ENCODE measurements around the gene MUC5B.
"Not testable (repeated sequence)": the region's sequence is repeated elsewhere in the genome, so short reads cannot be mapped to it uniquely, and the experiment has no call there.

The MUC5B gene

DNA sequence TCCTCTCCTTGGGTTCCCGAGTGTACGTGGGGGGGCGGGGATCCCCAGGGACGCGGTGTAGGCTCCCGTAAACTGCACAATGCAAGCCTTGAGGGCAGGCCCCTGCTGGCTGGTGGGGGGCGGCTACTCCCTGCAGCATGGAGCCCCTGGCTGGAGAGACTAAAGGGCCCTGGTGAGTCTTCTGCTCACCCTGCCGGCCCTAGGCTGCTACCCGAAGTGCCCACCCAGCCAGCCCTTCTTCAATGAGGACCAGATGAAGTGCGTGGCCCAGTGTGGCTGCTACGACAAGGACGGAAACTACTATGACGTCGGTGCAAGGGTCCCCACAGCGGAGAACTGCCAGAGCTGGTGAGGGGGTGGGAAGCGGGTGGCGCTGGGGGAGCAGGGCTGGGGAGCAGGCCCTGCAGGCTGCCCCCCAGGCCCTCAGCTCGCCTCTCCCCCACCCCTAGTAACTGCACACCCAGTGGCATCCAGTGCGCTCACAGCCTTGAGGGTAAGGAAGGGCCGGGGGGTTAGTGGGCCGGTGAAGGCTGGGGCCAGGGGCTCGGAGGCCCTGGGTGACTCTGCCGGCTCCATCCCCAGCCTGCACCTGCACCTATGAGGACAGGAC is 16.8 kb downstream of the MUC5B start:
- Histone ChIP-seq H3K36me3 (ENCODE audit: control insufficient read depth, insufficient read depth, low read length) (no peaks in the 10 kb centered on the region), H3K27ac (ENCODE audit: low read depth, low read length) (no peak overlapping the region), H3K4me3 (ENCODE audit: low read depth, low read length) (no peak overlapping the region), H3K27me3 (ENCODE audit: control insufficient read depth, insufficient read depth, low read length) (no peaks in the 10 kb centered on the region), H3K9me3 (ENCODE audit: control insufficient read depth, insufficient read depth, low read length) (peaks cover 4% of the 10 kb centered on the region; the same call in 1 of the 2 replicates), H3K4me1 (ENCODE audit: control insufficient read depth, insufficient read depth, low read length) (no peaks in the 10 kb centered on the region), H3K9ac (ENCODE audit: low read depth, low read length) (no peak overlapping the region)

DNA sequence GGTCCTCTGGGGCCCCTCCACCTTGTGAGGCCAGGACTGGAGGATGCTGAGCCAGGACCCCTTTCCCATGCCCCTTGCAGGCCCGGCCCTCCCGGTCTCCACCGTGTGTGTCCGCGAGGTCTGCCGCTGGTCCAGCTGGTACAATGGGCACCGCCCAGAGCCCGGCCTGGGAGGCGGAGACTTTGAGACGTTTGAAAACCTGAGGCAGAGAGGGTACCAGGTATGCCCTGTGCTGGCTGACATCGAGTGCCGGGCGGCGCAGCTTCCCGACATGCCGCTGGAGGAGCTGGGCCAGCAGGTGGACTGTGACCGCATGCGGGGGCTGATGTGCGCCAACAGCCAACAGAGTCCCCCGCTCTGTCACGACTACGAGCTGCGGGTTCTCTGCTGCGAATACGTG is 17.9 kb downstream of the MUC5B start:
- no peaks in the 10 kb centered on the region for H3K36me3 ChIP-seq (ENCODE audit: control insufficient read depth, insufficient read depth, low read length)
- no peak overlapping the region for H3K27ac ChIP-seq (ENCODE audit: low read depth, low read length)
- H3K4me3 ChIP-seq (ENCODE audit: low read depth, low read length): no peak overlapping the region
- no peaks in the 10 kb centered on the region for H3K4me1 ChIP-seq (ENCODE audit: control insufficient read depth, insufficient read depth, low read length)
- H3K9me3 ChIP-seq (ENCODE audit: control insufficient read depth, insufficient read depth, low read length): peaks cover 4% of the 10 kb centered on the region; the same call in 1 of the 2 replicates
- H3K27me3 ChIP-seq (ENCODE audit: control insufficient read depth, insufficient read depth, low read length): no peaks in the 10 kb centered on the region
- no peak overlapping the region for H3K9ac ChIP-seq (ENCODE audit: low read depth, low read length)

DNA sequence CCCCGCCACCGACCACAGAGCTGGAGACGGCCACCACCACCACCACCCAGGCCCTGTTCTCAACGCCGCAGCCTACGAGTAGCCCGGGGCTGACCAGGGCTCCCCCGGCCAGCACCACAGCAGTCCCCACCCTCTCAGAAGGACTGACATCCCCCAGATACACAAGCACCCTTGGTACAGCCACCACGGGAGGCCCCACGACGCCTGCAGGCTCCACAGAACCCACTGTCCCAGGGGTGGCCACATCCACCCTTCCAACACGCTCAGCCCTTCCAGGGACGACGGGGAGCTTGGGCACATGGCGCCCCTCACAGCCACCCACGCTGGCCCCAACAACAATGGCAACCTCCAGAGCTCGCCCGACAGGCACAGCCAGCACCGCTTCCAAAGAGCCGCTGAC is 18.8 kb downstream of the MUC5B start:
- Histone ChIP-seq H3K36me3 (ENCODE audit: control insufficient read depth, insufficient read depth, low read length) (no peaks in the 10 kb centered on the region), H3K4me1 (ENCODE audit: control insufficient read depth, insufficient read depth, low read length) (no peaks in the 10 kb centered on the region), H3K9me3 (ENCODE audit: control insufficient read depth, insufficient read depth, low read length) (peaks cover 4% of the 10 kb centered on the region; the same call in 1 of the 2 replicates), H3K4me3 (ENCODE audit: low read depth, low read length) (no peak overlapping the region), H3K27ac (ENCODE audit: low read depth, low read length) (no peak overlapping the region), H3K9ac (ENCODE audit: low read depth, low read length) (no peak overlapping the region), H3K27me3 (ENCODE audit: control insufficient read depth, insufficient read depth, low read length) (no peaks in the 10 kb centered on the region)

DNA sequence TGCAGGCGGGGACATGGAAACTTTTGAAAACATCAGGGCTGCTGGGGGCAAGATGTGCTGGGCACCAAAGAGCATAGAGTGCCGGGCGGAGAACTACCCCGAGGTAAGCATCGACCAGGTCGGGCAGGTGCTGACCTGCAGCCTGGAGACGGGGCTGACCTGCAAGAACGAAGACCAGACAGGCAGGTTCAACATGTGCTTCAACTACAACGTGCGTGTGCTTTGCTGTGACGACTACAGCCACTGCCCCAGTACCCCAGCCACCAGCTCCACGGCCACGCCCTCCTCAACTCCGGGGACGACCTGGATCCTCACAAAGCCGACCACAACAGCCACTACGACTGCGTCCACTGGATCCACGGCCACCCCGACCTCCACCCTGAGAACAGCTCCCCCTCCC is 19.4 kb downstream of the MUC5B start:
- Histone ChIP-seq H3K4me3 (ENCODE audit: low read depth, low read length) (no peak overlapping the region), H3K27me3 (ENCODE audit: control insufficient read depth, insufficient read depth, low read length) (no peaks in the 10 kb centered on the region), H3K9ac (ENCODE audit: low read depth, low read length) (no peak overlapping the region), H3K36me3 (ENCODE audit: control insufficient read depth, insufficient read depth, low read length) (no peaks in the 10 kb centered on the region), H3K9me3 (ENCODE audit: control insufficient read depth, insufficient read depth, low read length) (peaks cover 4% of the 10 kb centered on the region; the same call in 1 of the 2 replicates), H3K4me1 (ENCODE audit: control insufficient read depth, insufficient read depth, low read length) (no peaks in the 10 kb centered on the region), H3K27ac (ENCODE audit: low read depth, low read length) (no peak overlapping the region)

DNA sequence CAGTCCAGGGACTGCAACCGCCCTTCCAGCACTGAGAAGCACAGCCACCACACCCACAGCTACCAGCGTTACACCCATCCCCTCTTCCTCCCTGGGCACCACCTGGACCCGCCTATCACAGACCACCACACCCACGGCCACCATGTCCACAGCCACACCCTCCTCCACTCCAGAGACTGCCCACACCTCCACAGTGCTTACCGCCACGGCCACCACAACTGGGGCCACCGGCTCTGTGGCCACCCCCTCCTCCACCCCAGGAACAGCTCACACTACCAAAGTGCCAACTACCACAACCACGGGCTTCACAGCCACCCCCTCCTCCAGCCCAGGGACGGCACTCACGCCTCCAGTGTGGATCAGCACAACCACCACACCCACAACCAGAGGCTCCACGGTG is 19.9 kb downstream of the MUC5B start:
- not testable (repeated sequence) for H3K27me3 ChIP-seq (ENCODE audit: control insufficient read depth, insufficient read depth, low read length); H3K4me3 ChIP-seq (ENCODE audit: low read depth, low read length); H3K9me3 ChIP-seq (ENCODE audit: control insufficient read depth, insufficient read depth, low read length); H3K27ac ChIP-seq (ENCODE audit: low read depth, low read length); H3K4me1 ChIP-seq (ENCODE audit: control insufficient read depth, insufficient read depth, low read length); H3K9ac ChIP-seq (ENCODE audit: low read depth, low read length); H3K36me3 ChIP-seq (ENCODE audit: control insufficient read depth, insufficient read depth, low read length)

DNA sequence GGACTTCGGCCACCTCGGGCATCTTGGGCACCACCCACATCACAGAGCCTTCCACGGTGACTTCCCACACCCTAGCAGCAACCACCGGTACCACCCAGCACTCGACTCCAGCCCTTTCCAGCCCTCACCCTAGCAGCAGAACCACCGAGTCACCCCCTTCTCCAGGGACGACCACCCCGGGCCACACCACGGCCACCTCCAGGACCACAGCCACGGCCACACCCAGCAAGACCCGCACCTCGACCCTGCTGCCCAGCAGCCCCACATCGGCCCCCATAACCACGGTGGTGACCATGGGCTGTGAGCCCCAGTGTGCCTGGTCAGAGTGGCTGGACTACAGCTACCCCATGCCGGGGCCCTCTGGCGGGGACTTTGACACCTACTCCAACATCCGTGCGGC is 20.7 kb downstream of the MUC5B start:
- not testable (repeated sequence) for H3K4me3 ChIP-seq (ENCODE audit: low read depth, low read length); H3K9me3 ChIP-seq (ENCODE audit: control insufficient read depth, insufficient read depth, low read length); H3K9ac ChIP-seq (ENCODE audit: low read depth, low read length)

DNA sequence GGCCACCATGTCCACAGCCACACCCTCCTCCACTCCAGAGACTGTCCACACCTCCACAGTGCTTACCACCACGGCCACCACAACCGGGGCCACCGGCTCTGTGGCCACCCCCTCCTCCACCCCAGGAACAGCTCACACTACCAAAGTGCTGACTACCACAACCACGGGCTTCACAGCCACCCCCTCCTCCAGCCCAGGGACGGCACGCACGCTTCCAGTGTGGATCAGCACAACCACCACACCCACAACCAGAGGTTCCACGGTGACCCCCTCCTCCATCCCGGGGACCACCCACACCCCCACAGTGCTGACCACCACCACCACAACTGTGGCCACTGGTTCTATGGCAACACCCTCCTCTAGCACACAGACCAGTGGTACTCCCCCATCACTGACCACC is 21.7 kb downstream of the MUC5B start:
- not testable (repeated sequence) for H3K9ac ChIP-seq (ENCODE audit: low read depth, low read length); H3K27me3 ChIP-seq (ENCODE audit: control insufficient read depth, insufficient read depth, low read length); H3K36me3 ChIP-seq (ENCODE audit: control insufficient read depth, insufficient read depth, low read length); H3K4me1 ChIP-seq (ENCODE audit: control insufficient read depth, insufficient read depth, low read length); H3K9me3 ChIP-seq (ENCODE audit: control insufficient read depth, insufficient read depth, low read length); H3K27ac ChIP-seq (ENCODE audit: low read depth, low read length); H3K4me3 ChIP-seq (ENCODE audit: low read depth, low read length)

More for the DNA sequence above, 20.7 kb downstream of the MUC5B start:
- H3K27ac ChIP-seq (ENCODE audit: low read depth, low read length); H3K4me1 ChIP-seq (ENCODE audit: control insufficient read depth, insufficient read depth, low read length); H3K36me3 ChIP-seq (ENCODE audit: control insufficient read depth, insufficient read depth, low read length); H3K27me3 ChIP-seq (ENCODE audit: control insufficient read depth, insufficient read depth, low read length): not testable (repeated sequence)

DNA sequence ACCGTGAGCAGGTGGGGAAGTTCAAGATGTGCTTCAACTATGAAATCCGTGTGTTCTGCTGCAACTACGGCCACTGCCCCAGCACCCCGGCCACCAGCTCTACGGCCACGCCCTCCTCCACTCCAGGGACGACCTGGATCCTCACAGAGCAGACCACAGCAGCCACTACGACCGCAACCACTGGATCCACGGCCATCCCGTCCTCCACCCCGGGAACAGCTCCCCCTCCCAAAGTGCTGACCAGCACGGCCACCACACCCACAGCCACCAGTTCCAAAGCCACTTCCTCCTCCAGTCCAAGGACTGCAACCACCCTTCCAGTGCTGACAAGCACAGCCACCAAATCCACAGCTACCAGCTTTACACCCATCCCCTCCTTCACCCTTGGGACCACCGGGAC is 22.9 kb downstream of the MUC5B start:
- not testable (repeated sequence) for H3K4me1 ChIP-seq (ENCODE audit: control insufficient read depth, insufficient read depth, low read length); H3K27me3 ChIP-seq (ENCODE audit: control insufficient read depth, insufficient read depth, low read length); H3K9ac ChIP-seq (ENCODE audit: low read depth, low read length); H3K9me3 ChIP-seq (ENCODE audit: control insufficient read depth, insufficient read depth, low read length); H3K4me3 ChIP-seq (ENCODE audit: low read depth, low read length); H3K36me3 ChIP-seq (ENCODE audit: control insufficient read depth, insufficient read depth, low read length); H3K27ac ChIP-seq (ENCODE audit: low read depth, low read length)

DNA sequence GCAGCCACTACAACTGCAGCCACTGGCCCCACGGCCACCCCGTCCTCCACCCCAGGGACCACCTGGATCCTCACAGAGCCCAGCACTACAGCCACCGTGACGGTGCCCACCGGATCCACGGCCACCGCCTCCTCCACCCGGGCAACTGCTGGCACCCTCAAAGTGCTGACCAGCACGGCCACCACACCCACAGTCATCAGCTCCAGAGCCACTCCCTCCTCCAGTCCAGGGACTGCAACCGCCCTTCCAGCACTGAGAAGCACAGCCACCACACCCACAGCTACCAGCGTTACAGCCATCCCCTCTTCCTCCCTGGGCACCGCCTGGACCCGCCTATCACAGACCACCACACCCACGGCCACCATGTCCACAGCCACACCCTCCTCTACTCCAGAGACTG is 23.4 kb downstream of the MUC5B start:
- not testable (repeated sequence) for H3K4me3 ChIP-seq (ENCODE audit: low read depth, low read length); H3K36me3 ChIP-seq (ENCODE audit: control insufficient read depth, insufficient read depth, low read length); H3K9me3 ChIP-seq (ENCODE audit: control insufficient read depth, insufficient read depth, low read length); H3K9ac ChIP-seq (ENCODE audit: low read depth, low read length); H3K27ac ChIP-seq (ENCODE audit: low read depth, low read length); H3K4me1 ChIP-seq (ENCODE audit: control insufficient read depth, insufficient read depth, low read length); H3K27me3 ChIP-seq (ENCODE audit: control insufficient read depth, insufficient read depth, low read length)

DNA sequence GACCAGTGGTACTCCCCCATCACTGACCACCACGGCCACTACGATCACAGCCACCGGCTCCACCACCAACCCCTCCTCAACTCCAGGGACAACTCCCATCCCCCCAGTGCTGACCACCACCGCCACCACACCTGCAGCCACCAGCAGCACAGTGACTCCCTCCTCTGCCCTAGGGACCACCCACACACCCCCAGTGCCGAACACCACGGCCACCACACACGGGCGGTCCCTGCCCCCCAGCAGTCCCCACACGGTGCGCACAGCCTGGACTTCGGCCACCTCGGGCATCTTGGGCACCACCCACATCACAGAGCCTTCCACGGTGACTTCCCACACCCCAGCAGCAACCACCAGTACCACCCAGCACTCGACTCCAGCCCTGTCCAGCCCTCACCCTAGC is 24.2 kb downstream of the MUC5B start:
- not testable (repeated sequence) for H3K36me3 ChIP-seq (ENCODE audit: control insufficient read depth, insufficient read depth, low read length); H3K27ac ChIP-seq (ENCODE audit: low read depth, low read length); H3K9ac ChIP-seq (ENCODE audit: low read depth, low read length); H3K4me3 ChIP-seq (ENCODE audit: low read depth, low read length); H3K4me1 ChIP-seq (ENCODE audit: control insufficient read depth, insufficient read depth, low read length); H3K27me3 ChIP-seq (ENCODE audit: control insufficient read depth, insufficient read depth, low read length)
- peaks cover 14% of the 10 kb centered on the region for H3K9me3 ChIP-seq (ENCODE audit: control insufficient read depth, insufficient read depth, low read length)

DNA sequence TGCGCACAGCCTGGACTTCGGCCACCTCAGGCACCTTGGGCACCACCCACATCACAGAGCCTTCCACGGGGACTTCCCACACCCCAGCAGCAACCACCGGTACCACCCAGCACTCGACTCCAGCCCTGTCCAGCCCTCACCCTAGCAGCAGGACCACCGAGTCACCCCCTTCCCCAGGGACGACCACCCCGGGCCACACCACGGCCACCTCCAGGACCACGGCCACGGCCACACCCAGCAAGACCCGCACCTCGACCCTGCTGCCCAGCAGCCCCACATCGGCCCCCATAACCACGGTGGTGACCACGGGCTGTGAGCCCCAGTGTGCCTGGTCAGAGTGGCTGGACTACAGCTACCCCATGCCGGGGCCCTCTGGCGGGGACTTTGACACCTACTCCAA is 26.1 kb downstream of the MUC5B start:
- H3K27ac ChIP-seq (ENCODE audit: low read depth, low read length); H3K36me3 ChIP-seq (ENCODE audit: control insufficient read depth, insufficient read depth, low read length); H3K4me3 ChIP-seq (ENCODE audit: low read depth, low read length); H3K27me3 ChIP-seq (ENCODE audit: control insufficient read depth, insufficient read depth, low read length); H3K9ac ChIP-seq (ENCODE audit: low read depth, low read length); H3K4me1 ChIP-seq (ENCODE audit: control insufficient read depth, insufficient read depth, low read length): not testable (repeated sequence)
- peaks cover 19% of the 10 kb centered on the region for H3K9me3 ChIP-seq (ENCODE audit: control insufficient read depth, insufficient read depth, low read length)

DNA sequence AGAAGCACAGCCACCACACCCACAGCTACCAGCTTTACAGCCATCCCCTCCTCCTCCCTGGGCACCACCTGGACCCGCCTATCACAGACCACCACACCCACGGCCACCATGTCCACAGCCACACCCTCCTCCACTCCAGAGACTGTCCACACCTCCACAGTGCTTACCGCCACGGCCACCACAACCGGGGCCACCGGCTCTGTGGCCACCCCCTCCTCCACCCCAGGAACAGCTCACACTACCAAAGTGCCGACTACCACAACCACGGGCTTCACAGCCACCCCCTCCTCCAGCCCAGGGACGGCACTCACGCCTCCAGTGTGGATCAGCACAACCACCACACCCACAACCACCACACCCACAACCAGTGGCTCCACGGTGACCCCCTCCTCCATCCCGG is 27.5 kb downstream of the MUC5B start:
- H3K27ac ChIP-seq (ENCODE audit: low read depth, low read length); H3K27me3 ChIP-seq (ENCODE audit: control insufficient read depth, insufficient read depth, low read length); H3K36me3 ChIP-seq (ENCODE audit: control insufficient read depth, insufficient read depth, low read length); H3K9ac ChIP-seq (ENCODE audit: low read depth, low read length); H3K4me3 ChIP-seq (ENCODE audit: low read depth, low read length); H3K4me1 ChIP-seq (ENCODE audit: control insufficient read depth, insufficient read depth, low read length): not testable (repeated sequence)
- peaks cover 19% of the 10 kb centered on the region for H3K9me3 ChIP-seq (ENCODE audit: control insufficient read depth, insufficient read depth, low read length)

Measured in HUES48 (cell line).